ENCODE data around the gene EDIL3.

Gene EDIL3

GRCh38 chr5:83942155-83942554, 442.5 kb downstream of the EDIL3 start:
- no peak for DNase-seq

GRCh38 chr5:83937837-83938236, 446.8 kb downstream of the EDIL3 start:
- DNase-seq, result no peak

GRCh38 chr5:83931969-83932368, 452.7 kb downstream of the EDIL3 start:
- no peak for DNase-seq

- no peak for DNase-seq
Observed at GRCh38 chr5:83927140-83927733, 457.4 kb downstream of the EDIL3 start.

GRCh38 chr5:83925955-83926337, 458.7 kb downstream of the EDIL3 start:
- DNase-seq, result no peak

GRCh38 chr5:83925321-83925954, 459.2 kb downstream of the EDIL3 start:
- no peak for DNase-seq

- DNase-seq, result no peak
Observed at GRCh38 chr5:83924891-83925290, 459.8 kb downstream of the EDIL3 start.

GRCh38 chr5:83924171-83924570, 460.5 kb downstream of the EDIL3 start:
- DNase-seq, result no peak

- no peak for DNase-seq
Observed at GRCh38 chr5:83922699-83923098, 462.0 kb downstream of the EDIL3 start.

- DNase-seq, result no peak
Observed at GRCh38 chr5:83921666-83922193, 462.9 kb downstream of the EDIL3 start.

GRCh38 chr5:83919071-83920041, 465.3 kb downstream of the EDIL3 start:
- no peak for DNase-seq

- no peak for DNase-seq
Observed at GRCh38 chr5:83917261-83917908, 467.3 kb downstream of the EDIL3 start.

- DNase-seq, result no peak
Observed at GRCh38 chr5:83914662-83915418, 469.8 kb downstream of the EDIL3 start.

- DNase-seq, result no peak
Observed at GRCh38 chr5:83914199-83914598, 470.5 kb downstream of the EDIL3 start.

GRCh38 chr5:83913593-83913992, 471.1 kb downstream of the EDIL3 start:
- no peak for DNase-seq

- DNase-seq, result no peak
Observed at GRCh38 chr5:83911367-83911919, 473.2 kb downstream of the EDIL3 start.

GRCh38 chr5:83900306-83900705, 484.4 kb downstream of the EDIL3 start:
- DNase-seq, result no peak

GRCh38 chr5:83899326-83899970, 485.2 kb downstream of the EDIL3 start:
- DNase-seq, result no peak

- DNase-seq, result no peak
Observed at GRCh38 chr5:83895860-83896259, 488.8 kb downstream of the EDIL3 start.

- no peak for DNase-seq
Observed at GRCh38 chr5:83891261-83891660, 493.4 kb downstream of the EDIL3 start.
